ENCODE results near the gene PPARA.

The PPARA gene

DNA sequence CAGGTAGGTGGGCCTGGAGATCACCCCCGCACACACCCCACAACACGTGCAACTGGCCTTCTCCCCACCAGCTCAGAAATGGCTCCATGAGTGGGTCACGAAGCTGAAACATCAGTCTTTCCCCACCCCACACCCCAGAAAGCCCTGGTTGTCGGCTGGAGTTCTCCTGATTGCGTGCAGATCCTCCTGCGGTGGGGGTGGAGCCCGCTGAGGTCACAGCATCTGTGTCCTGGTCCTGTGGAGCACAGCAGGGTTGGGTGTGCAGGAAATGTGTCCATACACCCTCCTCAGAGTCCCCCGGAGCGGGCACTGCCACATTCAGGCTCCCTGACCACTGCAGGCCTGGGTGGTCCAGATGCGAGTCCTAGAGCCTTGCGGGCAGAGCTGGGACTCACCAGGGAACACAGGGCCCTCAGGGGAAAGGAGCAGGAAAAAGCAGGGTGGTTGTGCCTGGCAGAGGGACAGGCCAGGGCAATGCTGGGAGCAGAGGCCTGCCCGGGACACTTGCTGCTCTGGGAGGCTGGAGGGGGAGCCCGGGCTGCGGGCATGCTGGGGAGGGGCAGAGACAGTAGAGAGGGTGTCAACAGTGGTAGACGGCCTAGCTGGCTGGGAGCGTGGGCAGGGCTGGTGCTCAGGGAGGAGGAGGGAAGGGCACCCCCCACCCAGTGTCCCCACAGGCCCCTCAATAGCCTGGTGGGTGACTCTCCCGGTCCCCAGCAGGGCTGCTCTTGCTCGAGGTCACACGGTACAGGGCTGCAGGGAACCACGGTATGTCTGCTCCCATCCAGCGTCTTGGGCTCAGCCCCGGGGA lies 42.4 kb upstream of the PPARA start:
- H3K36me3 ChIP-seq (ENCODE audit: control insufficient read depth, insufficient read depth, low read length) = no peaks in the 10 kb centered on the region
- WGBS, 2 experiments (ENCODE audit: insufficient coverage in 2 of 2) = 88 to 90% methylated on average over 16 to 20 of the region's 22 CpGs
- no peak overlapping the region for H3K27ac ChIP-seq (ENCODE audit: low read depth, low read length, severe bottlenecking)
- no peaks in the 10 kb centered on the region for H3K4me1 ChIP-seq (ENCODE audit: control insufficient read depth, insufficient read depth, low read length, poor library complexity, severe bottlenecking)
- H3K9me3 ChIP-seq (ENCODE audit: control insufficient read depth, low read length) = no peaks in the 10 kb centered on the region
- H3K4me3 ChIP-seq (ENCODE audit: extremely low read depth, insufficient read depth, low read length, poor library complexity, severe bottlenecking) = no peak overlapping the region

DNA sequence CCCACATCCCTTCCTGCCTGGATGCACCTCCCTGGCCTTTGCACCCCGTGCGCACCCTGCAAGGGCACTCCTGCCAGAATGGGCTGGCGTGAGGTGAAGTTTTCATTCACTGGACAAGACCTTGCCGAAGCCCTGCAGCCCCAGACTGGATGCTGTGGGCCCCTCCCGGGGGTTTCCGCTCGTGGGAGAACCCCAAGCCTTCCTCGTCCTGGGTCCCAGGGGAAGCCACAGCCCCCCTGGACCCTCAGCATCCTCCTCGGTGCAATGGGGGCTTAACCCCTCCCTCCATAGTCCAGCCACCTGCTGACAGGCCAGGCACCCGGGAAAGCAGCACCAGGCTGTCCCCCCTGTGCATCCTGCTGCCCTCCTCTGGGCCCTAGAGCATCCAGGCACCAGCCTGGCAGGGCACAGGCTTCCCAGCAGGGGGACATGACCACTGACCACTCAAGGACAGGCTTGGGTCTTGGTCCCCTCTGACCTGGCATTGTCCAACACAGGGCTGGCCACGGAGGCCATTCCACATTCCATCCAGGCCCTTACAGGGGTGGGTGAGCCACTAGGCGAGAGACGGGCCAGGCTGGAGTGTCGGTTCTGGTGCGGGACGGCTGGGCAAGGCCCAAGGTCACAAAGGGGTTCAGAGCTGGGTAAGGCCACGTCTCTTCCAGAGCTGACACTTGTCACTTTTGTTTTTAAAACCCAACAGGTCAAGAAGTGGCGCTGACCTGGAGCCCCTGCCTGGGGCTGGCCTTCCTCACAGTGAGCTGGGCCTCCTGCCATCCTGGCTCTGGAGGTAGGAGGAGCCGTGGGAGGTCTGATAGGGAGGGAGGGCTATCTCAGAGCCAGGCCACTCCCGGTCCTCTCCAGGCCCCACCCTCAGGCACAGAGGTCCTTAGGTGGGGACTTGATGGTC lies 41.5 kb upstream of the PPARA start:
- Histone ChIP-seq H3K27ac (ENCODE audit: low read depth, low read length, severe bottlenecking) (no peak overlapping the region), H3K9me3 (ENCODE audit: control insufficient read depth, low read length) (no peaks in the 10 kb centered on the region), H3K4me3 (ENCODE audit: extremely low read depth, insufficient read depth, low read length, poor library complexity, severe bottlenecking) (no peak overlapping the region), H3K36me3 (ENCODE audit: control insufficient read depth, insufficient read depth, low read length) (no peaks in the 10 kb centered on the region), H3K4me1 (ENCODE audit: control insufficient read depth, insufficient read depth, low read length, poor library complexity, severe bottlenecking) (no peaks in the 10 kb centered on the region)
- WGBS, 2 experiments (ENCODE audit: insufficient coverage in 2 of 2) = 86 to 92% methylated on average over 17 to 20 of the region's 20 CpGs

GRCh38 chr22:46109474-46110003 lies 40.8 kb upstream of the PPARA start:
- no peaks in the 10 kb centered on the region for H3K36me3 ChIP-seq (ENCODE audit: control insufficient read depth, insufficient read depth, low read length)
- no peak overlapping the region for H3K27ac ChIP-seq (ENCODE audit: low read depth, low read length, severe bottlenecking)
- H3K4me3 ChIP-seq (ENCODE audit: extremely low read depth, insufficient read depth, low read length, poor library complexity, severe bottlenecking) = no peak overlapping the region
- WGBS, 2 experiments (ENCODE audit: insufficient coverage in 2 of 2) = 94 to 96% methylated on average over 13 of the region's 13 CpGs
- H3K9me3 ChIP-seq (ENCODE audit: control insufficient read depth, low read length) = no peaks in the 10 kb centered on the region
- no peaks in the 10 kb centered on the region for H3K4me1 ChIP-seq (ENCODE audit: control insufficient read depth, insufficient read depth, low read length, poor library complexity, severe bottlenecking)

- no peaks in the 10 kb centered on the region for H3K4me1 ChIP-seq (ENCODE audit: control insufficient read depth, insufficient read depth, low read length, poor library complexity, severe bottlenecking)
- no peak overlapping the region for H3K4me3 ChIP-seq (ENCODE audit: extremely low read depth, insufficient read depth, low read length, poor library complexity, severe bottlenecking)
- H3K36me3 ChIP-seq (ENCODE audit: control insufficient read depth, insufficient read depth, low read length) = no peaks in the 10 kb centered on the region
- WGBS, 2 experiments (ENCODE audit: insufficient coverage in 2 of 2) = 63 to 80% methylated on average over 1 to 7 of the region's 9 CpGs
- H3K27ac ChIP-seq (ENCODE audit: low read depth, low read length, severe bottlenecking) = no peak overlapping the region
- no peaks in the 10 kb centered on the region for H3K9me3 ChIP-seq (ENCODE audit: control insufficient read depth, low read length)
Measured at GRCh38 chr22:46110215-46110614, 40.1 kb upstream of the PPARA start.

DNA sequence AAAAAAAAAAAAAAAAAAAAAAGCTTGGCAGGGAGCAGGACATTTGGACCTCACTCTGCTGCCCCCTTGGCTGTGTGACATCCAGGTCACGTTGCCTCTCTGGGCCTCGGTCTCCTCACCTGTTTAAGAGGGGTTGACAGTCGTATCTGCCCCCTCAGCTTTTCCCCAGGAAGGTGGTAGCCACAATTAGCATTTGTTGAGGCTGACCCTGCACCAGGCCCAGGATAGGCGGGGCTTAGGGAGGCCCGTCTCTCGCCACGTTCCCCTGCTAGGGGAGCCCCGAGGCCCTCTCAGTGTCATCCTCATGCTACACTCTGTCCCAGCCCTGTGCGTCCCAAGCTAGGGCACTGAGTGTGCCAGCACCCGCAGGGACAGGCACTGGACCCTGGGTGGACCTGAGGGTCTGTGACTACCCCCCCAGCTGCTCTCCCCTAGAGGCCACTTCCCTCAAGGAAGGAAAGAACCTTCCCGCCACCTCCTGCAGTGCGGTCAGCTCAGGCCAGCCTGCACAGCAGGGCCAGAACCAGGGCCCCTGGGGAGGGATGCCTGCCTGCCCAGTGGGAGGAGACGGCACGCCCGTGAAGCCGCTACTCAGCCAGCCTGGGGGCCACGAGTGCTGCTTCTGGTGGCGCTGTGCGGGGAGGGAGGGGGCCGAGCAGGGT lies 38.5 kb upstream of the PPARA start:
- Histone ChIP-seq H3K27ac (ENCODE audit: low read depth, low read length, severe bottlenecking) (no peak overlapping the region), H3K4me1 (ENCODE audit: control insufficient read depth, insufficient read depth, low read length, poor library complexity, severe bottlenecking) (no peaks in the 10 kb centered on the region), H3K9me3 (ENCODE audit: control insufficient read depth, low read length) (no peaks in the 10 kb centered on the region), H3K4me3 (ENCODE audit: extremely low read depth, insufficient read depth, low read length, poor library complexity, severe bottlenecking) (no peak overlapping the region), H3K36me3 (ENCODE audit: control insufficient read depth, insufficient read depth, low read length) (no peaks in the 10 kb centered on the region)
- 66 to 68% methylated on average over 10 to 20 of the region's 20 CpGs for WGBS, 2 experiments (ENCODE audit: insufficient coverage in 2 of 2)

DNA sequence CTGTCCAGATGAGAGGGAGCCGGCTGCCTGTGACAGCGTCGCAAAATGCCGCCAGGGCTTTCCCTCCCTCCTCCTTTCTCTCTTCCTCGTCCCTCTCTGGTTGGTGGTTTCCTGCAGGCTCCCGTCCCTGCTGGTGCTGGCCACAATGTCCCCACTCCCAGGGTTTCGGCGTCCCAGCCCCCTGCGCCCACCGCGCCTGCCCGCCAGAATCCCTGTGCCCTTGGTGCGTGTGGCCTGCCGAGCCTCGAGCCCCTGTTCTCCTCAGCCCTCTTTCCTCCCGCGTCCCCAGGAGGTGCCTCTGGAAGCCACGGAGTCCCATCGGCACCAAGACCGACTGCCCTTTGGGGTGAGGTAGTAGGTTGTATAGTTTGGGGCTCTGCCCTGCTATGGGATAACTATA lies 37.9 kb upstream of the PPARA start:
- H3K4me1 ChIP-seq (ENCODE audit: control insufficient read depth, insufficient read depth, low read length, poor library complexity, severe bottlenecking) = no peaks in the 10 kb centered on the region
- no peak overlapping the region for H3K4me3 ChIP-seq (ENCODE audit: extremely low read depth, insufficient read depth, low read length, poor library complexity, severe bottlenecking)
- no peaks in the 10 kb centered on the region for H3K9me3 ChIP-seq (ENCODE audit: control insufficient read depth, low read length)
- WGBS, 2 experiments (ENCODE audit: insufficient coverage in 2 of 2) = 64 to 71% methylated on average over 9 to 15 of the region's 20 CpGs
- no peaks in the 10 kb centered on the region for H3K36me3 ChIP-seq (ENCODE audit: control insufficient read depth, insufficient read depth, low read length)
- no peak overlapping the region for H3K27ac ChIP-seq (ENCODE audit: low read depth, low read length, severe bottlenecking)

- WGBS, 2 experiments (ENCODE audit: insufficient coverage in 2 of 2) = 90 to 92% methylated on average over 13 to 15 of the region's 25 CpGs
- Histone ChIP-seq H3K4me1 (ENCODE audit: control insufficient read depth, insufficient read depth, low read length, poor library complexity, severe bottlenecking) (no peaks in the 10 kb centered on the region), H3K9me3 (ENCODE audit: control insufficient read depth, low read length) (no peaks in the 10 kb centered on the region), H3K36me3 (ENCODE audit: control insufficient read depth, insufficient read depth, low read length) (no peaks in the 10 kb centered on the region), H3K27ac (ENCODE audit: low read depth, low read length, severe bottlenecking) (no peak overlapping the region), H3K4me3 (ENCODE audit: extremely low read depth, insufficient read depth, low read length, poor library complexity, severe bottlenecking) (no peak overlapping the region)
Measured at GRCh38 chr22:46113110-46113909, 37.0 kb upstream of the PPARA start.

- no peaks in the 10 kb centered on the region for H3K36me3 ChIP-seq (ENCODE audit: control insufficient read depth, insufficient read depth, low read length)
- no peaks in the 10 kb centered on the region for H3K9me3 ChIP-seq (ENCODE audit: control insufficient read depth, low read length)
- WGBS, 2 experiments (ENCODE audit: insufficient coverage in 2 of 2) = 86 to 94% methylated on average over 20 to 21 of the region's 21 CpGs
- H3K4me1 ChIP-seq (ENCODE audit: control insufficient read depth, insufficient read depth, low read length, poor library complexity, severe bottlenecking) = no peaks in the 10 kb centered on the region
- H3K27ac ChIP-seq (ENCODE audit: low read depth, low read length, severe bottlenecking) = no peak overlapping the region
- no peak overlapping the region for H3K4me3 ChIP-seq (ENCODE audit: extremely low read depth, insufficient read depth, low read length, poor library complexity, severe bottlenecking)
Measured at GRCh38 chr22:46113910-46114517, 36.3 kb upstream of the PPARA start.

DNA sequence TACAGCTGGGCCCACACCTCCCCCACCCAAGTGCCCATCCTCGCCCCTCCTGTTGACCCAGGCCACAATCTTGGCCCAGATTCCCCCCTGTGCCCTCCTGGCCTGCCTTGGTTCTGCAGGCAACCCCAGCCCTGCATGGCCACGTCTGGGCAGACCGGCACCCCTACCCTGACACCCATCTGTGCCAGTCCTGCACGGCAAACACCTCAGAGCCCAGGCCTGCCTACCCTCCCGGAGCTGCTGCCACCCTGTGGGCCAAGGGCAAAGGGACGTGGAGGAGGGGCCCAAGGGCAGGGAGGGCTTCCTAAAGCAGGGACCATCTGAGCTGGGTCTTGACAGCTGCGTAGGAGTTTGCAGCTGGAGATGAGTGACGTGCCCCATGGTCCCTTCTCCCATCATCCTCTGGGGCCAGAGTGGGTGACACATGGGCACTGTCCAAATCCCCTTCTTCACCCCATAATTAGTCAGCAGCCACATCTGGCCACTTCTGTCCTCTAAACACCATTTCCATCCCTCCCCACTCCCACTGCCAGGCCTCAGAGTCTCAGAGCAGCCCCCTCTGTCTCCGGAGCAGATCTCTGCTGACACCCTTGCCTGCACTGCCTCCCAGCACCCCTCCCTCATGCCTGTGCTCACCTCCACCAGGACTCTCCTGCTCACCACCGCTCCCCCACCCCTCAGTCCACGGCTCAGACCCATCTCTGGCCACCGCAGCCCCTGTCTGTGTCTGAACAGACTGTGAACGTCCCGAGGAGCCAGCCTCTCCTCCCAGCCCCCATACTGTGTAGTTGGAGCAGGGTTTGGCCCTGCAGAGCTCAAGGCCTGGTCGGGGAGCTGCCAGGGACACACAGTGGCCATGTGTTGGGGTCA lies 35.6 kb upstream of the PPARA start:
- Histone ChIP-seq H3K27ac (ENCODE audit: low read depth, low read length, severe bottlenecking) (no peak overlapping the region), H3K4me1 (ENCODE audit: control insufficient read depth, insufficient read depth, low read length, poor library complexity, severe bottlenecking) (no peaks in the 10 kb centered on the region), H3K4me3 (ENCODE audit: extremely low read depth, insufficient read depth, low read length, poor library complexity, severe bottlenecking) (no peak overlapping the region), H3K9me3 (ENCODE audit: control insufficient read depth, low read length) (no peaks in the 10 kb centered on the region), H3K36me3 (ENCODE audit: control insufficient read depth, insufficient read depth, low read length) (no peaks in the 10 kb centered on the region)
- WGBS, 2 experiments (ENCODE audit: insufficient coverage in 2 of 2) = 78 to 87% methylated on average over 10 to 12 of the region's 15 CpGs
